Activated CD8-positive, alpha-beta memory T cell treated with anti-CD3 and anti-CD28 coated beads for 4 hours (primary cell): ENCODE results near the gene TIMM13.
"Not testable (repeated sequence)": the region's sequence is repeated elsewhere in the genome, so short reads cannot be mapped to it uniquely, and the experiment has no call there.

ENCODE experiments used
- DNase-seq, 2 donors: peaks; one replicate each; pipeline ENCODE4 v3.0.0-alpha.2; 2020; ENCODE audit warnings: low read depth in 2 of 2

The TIMM13 gene

GRCh38 chr19:2431318-2432055, 4.1 kb upstream of the TIMM13 start:
- no peak for DNase-seq

GRCh38 chr19:2429917-2430535, 2.6 kb upstream of the TIMM13 start:
- no peak for DNase-seq

- DNase-seq = no peak
Measured at GRCh38 chr19:2428756-2429711, 1.6 kb upstream of the TIMM13 start.

- DNase-seq = no peak
Measured at GRCh38 chr19:2428321-2428690, 920 bp upstream of the TIMM13 start.

GRCh38 chr19:2426611-2427428, 566 bp downstream of the TIMM13 start:
- DNase-seq = no peak

- DNase-seq = no peak
Measured at GRCh38 chr19:2425622-2426581, 1.5 kb downstream of the TIMM13 start.

GRCh38 chr19:2424686-2425621, 2.4 kb downstream of the TIMM13 start:
- no peak for DNase-seq

GRCh38 chr19:2423915-2424685, 3.3 kb downstream of the TIMM13 start:
- DNase-seq = no peak

GRCh38 chr19:2423071-2423914, 4.1 kb downstream of the TIMM13 start:
- DNase-seq = no peak

GRCh38 chr19:2421581-2422306, 5.6 kb downstream of the TIMM13 start:
- no peak for DNase-seq

GRCh38 chr19:2420490-2420889, 6.9 kb downstream of the TIMM13 start:
- DNase-seq = no peak

- no peak for DNase-seq
Measured at GRCh38 chr19:2419754-2420153, 7.6 kb downstream of the TIMM13 start.

GRCh38 chr19:2417881-2418406, 9.4 kb downstream of the TIMM13 start:
- DNase-seq = no peak

- not testable (repeated sequence) for DNase-seq
Measured at GRCh38 chr19:2417436-2417835, 9.9 kb downstream of the TIMM13 start.

GRCh38 chr19:2416321-2417097, 10.9 kb downstream of the TIMM13 start:
- DNase-seq = no peak

- no peak for DNase-seq
Measured at GRCh38 chr19:2415973-2416319, 11.4 kb downstream of the TIMM13 start.
